HG03457 (cell line): Measurements from ENCODE around the gene CIRBP.

Experiments used
- ATAC-seq: cut with Tn5 transposase; IDR thresholded peaks from one replicate; pipeline ENCODE4 v1.9.1; 2021; ENCODE audit warnings: moderate number of reproducible peaks; ENCODE audit not compliant: unreplicated experiment

Gene CIRBP

GRCh38 chr19:1269065-1269477 is at the start of gene CIRBP:
Gene CIRBP, plus strand, starts transcription at chr19:1269332. Its CDS starts 1,602 bp downstream, at chr19:1270934.
- ATAC-seq = peak; percentile 46

- no peak for ATAC-seq
Measured at GRCh38 chr19:1219786-1220476, 49.2 kb upstream of the CIRBP start.

- ATAC-seq = no peak
Measured at GRCh38 chr19:1220477-1220930, 48.6 kb upstream of the CIRBP start.

- no peak for ATAC-seq
Measured at GRCh38 chr19:1220976-1221903, 47.9 kb upstream of the CIRBP start.

- ATAC-seq = no peak
Measured at GRCh38 chr19:1221904-1222255, 47.3 kb upstream of the CIRBP start.

GRCh38 chr19:1222394-1222793 is 46.7 kb upstream of the CIRBP start:
- no peak for ATAC-seq

GRCh38 chr19:1223018-1223855 is 45.9 kb upstream of the CIRBP start:
- no peak for ATAC-seq

GRCh38 chr19:1224047-1224825 is 44.9 kb upstream of the CIRBP start:
- ATAC-seq = no peak

GRCh38 chr19:1224847-1225246 is 44.3 kb upstream of the CIRBP start:
- ATAC-seq = no peak

- no peak for ATAC-seq
Measured at GRCh38 chr19:1225440-1226226, 43.5 kb upstream of the CIRBP start.

- ATAC-seq = no peak
Measured at GRCh38 chr19:1226227-1226518, 43.0 kb upstream of the CIRBP start.

GRCh38 chr19:1226522-1227303 is 42.4 kb upstream of the CIRBP start:
- ATAC-seq = no peak

- no peak for ATAC-seq
Measured at GRCh38 chr19:1227304-1228054, 41.7 kb upstream of the CIRBP start.

- no peak for ATAC-seq
Measured at GRCh38 chr19:1228161-1228957, 40.8 kb upstream of the CIRBP start.

GRCh38 chr19:1229056-1229923 is 39.8 kb upstream of the CIRBP start:
- ATAC-seq = no peak

- ATAC-seq = no peak
Measured at GRCh38 chr19:1229924-1230782, 39.0 kb upstream of the CIRBP start.
